Liver (tissue), 9 donors: ENCODE results near the gene EFHD1. TPM values are rescaled to one million over a fixed set of nuclear protein-coding genes. Genes with fewer than 3 reads are reported as not detected.
A peak's percentile ranks its signal among the peaks of the same experiment; 100 is the strongest.

Experiments used
- DNase-seq: peaks from one replicate; pipeline ENCODE4 v3.0.0-alpha.2; 2017; ENCODE audit warnings: low spot score
- H3K27ac ChIP-seq, 2 donors: one replicate each; pipeline ENCODE4 v1.7.0; 2013; ENCODE audit warnings: inconsistent platforms in 2 of 2, low read length in 2 of 2, control low read depth in 1 of 2, low read depth in 1 of 2, mild to moderate bottlenecking in 1 of 2
- H3K27me3 ChIP-seq, 4 donors: one replicate each; pipeline versions ENCODE4 v1.6.1 to v1.7.0; 2013; ENCODE audit warnings: low read length in 3 of 4, inconsistent platforms in 1 of 4, mild to moderate bottlenecking in 1 of 4, moderate library complexity in 1 of 4; ENCODE audit not compliant: control insufficient read depth in 4 of 4, insufficient read depth in 4 of 4
- H3K36me3 ChIP-seq, 4 donors: one replicate each; pipeline versions ENCODE4 v1.6.1 to v1.7.0; 2013; ENCODE audit warnings: low read length in 3 of 4, mild to moderate bottlenecking in 3 of 4, low read depth in 1 of 4, moderate library complexity in 1 of 4; ENCODE audit not compliant: control insufficient read depth in 4 of 4, insufficient read depth in 3 of 4
- H3K4me1 ChIP-seq, 4 donors: one replicate each; pipeline versions ENCODE4 v1.6.1 to v1.7.0; 2013; ENCODE audit warnings: low read length in 3 of 4, mild to moderate bottlenecking in 3 of 4, moderate library complexity in 1 of 4; ENCODE audit not compliant: control insufficient read depth in 4 of 4, insufficient read depth in 4 of 4
- H3K4me3 ChIP-seq, 3 donors: one replicate each; pipeline versions ENCODE4 v1.6.1 to v1.7.0; 2013; ENCODE audit warnings: low read length in 3 of 3, control low read depth in 1 of 3, low read depth in 1 of 3, mild to moderate bottlenecking in 1 of 3
- H3K9ac ChIP-seq, 2 donors: one replicate each; pipeline ENCODE4 v1.7.0; 2013; ENCODE audit warnings: low read length in 2 of 2, mild to moderate bottlenecking in 2 of 2, moderate library complexity in 2 of 2, control low read depth in 1 of 2, low read depth in 1 of 2
- H3K9me3 ChIP-seq, 4 donors: one replicate each; pipeline versions ENCODE4 v1.6.1 to v1.7.0; 2013; ENCODE audit warnings: low read length in 3 of 4; ENCODE audit not compliant: control insufficient read depth in 4 of 4
- ATF3 ChIP-seq: IDR thresholded peaks from 2 replicates; pipeline ENCODE4 v1.6.1; 2016; ENCODE audit warnings: antibody characterized with exemption
- EGR1 ChIP-seq, 2 donors: IDR thresholded peaks; 2 replicates each; pipeline ENCODE4 v1.6.1; 2016 to 2018; ENCODE audit warnings: antibody characterized with exemption in 2 of 2, low read depth in 2 of 2
- FOXA1 ChIP-seq: IDR thresholded peaks from 2 replicates; pipeline ENCODE4 v1.6.1; 2016; ENCODE audit warnings: antibody characterized with exemption
- FOXA2 ChIP-seq: IDR thresholded peaks from 2 replicates; pipeline ENCODE4 v1.6.1; 2016; ENCODE audit warnings: antibody characterized with exemption
- GABPA ChIP-seq, 2 donors: IDR thresholded peaks in 1 of 2; conservative IDR thresholded peaks in 1 of 2; 2 replicates each; pipeline ENCODE4 v1.6.1; 2016; ENCODE audit warnings: antibody characterized with exemption in 2 of 2, mild to moderate bottlenecking in 1 of 2, moderate library complexity in 1 of 2
- HNF4A ChIP-seq, 2 donors: conservative IDR thresholded peaks; 2 replicates each; pipeline ENCODE4 v1.6.1; 2016; ENCODE audit warnings: antibody characterized with exemption in 2 of 2, mild to moderate bottlenecking in 2 of 2
- HNF4G ChIP-seq: IDR thresholded peaks from 2 replicates; pipeline ENCODE4 v1.6.1; 2016; ENCODE audit warnings: antibody characterized with exemption
- JUND ChIP-seq, 2 donors: IDR thresholded peaks; 2 replicates each; pipeline ENCODE4 v1.6.1; 2016; ENCODE audit warnings: antibody characterized with exemption in 2 of 2
- MAX ChIP-seq: IDR thresholded peaks from 2 replicates; pipeline ENCODE4 v1.6.1; 2016; ENCODE audit warnings: antibody characterized with exemption
- NR2F2 ChIP-seq: IDR thresholded peaks from 2 replicates; pipeline ENCODE4 v1.6.1; 2016; ENCODE audit warnings: antibody characterized with exemption
- RAD21 ChIP-seq, 2 donors: IDR thresholded peaks; 2 replicates each; pipeline ENCODE4 v1.6.1; 2016; ENCODE audit warnings: antibody characterized with exemption in 2 of 2, mild to moderate bottlenecking in 2 of 2
- REST ChIP-seq: IDR thresholded peaks from 2 replicates; pipeline ENCODE4 v1.6.1; 2016; ENCODE audit warnings: antibody characterized with exemption, mild to moderate bottlenecking
- RXRA ChIP-seq, 2 donors: IDR thresholded peaks; 2 replicates each; pipeline ENCODE4 v1.6.1; 2017 to 2018; ENCODE audit warnings: antibody characterized with exemption in 2 of 2, mild to moderate bottlenecking in 1 of 2
- SP1 ChIP-seq: IDR thresholded peaks from 2 replicates; pipeline ENCODE4 v1.6.1; 2018; ENCODE audit warnings: antibody characterized with exemption, mild to moderate bottlenecking
- TAF1 ChIP-seq: conservative IDR thresholded peaks from 2 replicates; pipeline ENCODE4 v1.6.1; 2016; ENCODE audit warnings: antibody characterized with exemption, mild to moderate bottlenecking
- YY1 ChIP-seq: IDR thresholded peaks from 2 replicates; pipeline ENCODE4 v1.6.1; 2016; ENCODE audit warnings: antibody characterized with exemption, mild to moderate bottlenecking
- ZBTB33 ChIP-seq: IDR thresholded peaks from 2 replicates; pipeline ENCODE4 v1.6.1; 2016; ENCODE audit warnings: antibody characterized with exemption
- WGBS: extraction: QIAGEN DNeasy Blood & Tissue Kit; methylation state at CpG from one replicate; pipeline ENCODE4 v1.1.7; 2013; 5-methylcytosine and 5-hydroxymethylcytosine counted together
- polyA plus RNA-seq, 2 donors: library from polyadenylated mRNA; stranded (reverse) in 1 of 2; unstranded in 1 of 2; fragments of 200-250 nt in 1 of 2; fragments of >200 nt in 1 of 2; fragmentation: Nextera tagmentation in 1 of 2; extraction: Ambion mirVana in 1 of 2; gene quantifications; one replicate each; pipeline versions ENCODE4 v1.2.1 to v1.2.3, GENCODE V29; 2013 to 2015
- total RNA-seq, 2 donors: library from RNA; depleted of rRNA; stranded (reverse); fragments of >200 nt; gene quantifications; one replicate each; pipeline ENCODE4 v1.2.3, GENCODE V29; 2014
- donor health status: healthy.
- donor health status: healthy.
- donor health status: healthy.
- donor health status: healthy.
- donor health status: healthy.

The EFHD1 gene
- total and polyA plus RNA-seq, 4 donors, result 3.3 to 28.5 (median 10.3) TPM

- Histone ChIP-seq H3K27ac (no peak overlapping the region), H3K9ac (no peak overlapping the region), H3K4me1 (peaks cover 2 to 11% (median 6%) of the 10 kb centered on the region in 4 donors), H3K27me3 (no peaks in the 10 kb centered on the region), H3K9me3 (no peaks in the 10 kb centered on the region), H3K36me3 (peaks cover 0 to 2% (median 0%) of the 10 kb centered on the region in 4 donors), H3K4me3 (no peak overlapping the region)
- DNase-seq, result no peak
- TF ChIP-seq HNF4G (no peak), ATF3 (no peak), FOXA2 (no peak), REST (no peak), EGR1 (IDR thresholded peaks at IDR 0.05; ENCODE audit: low read depth in 2 of 2) (no peak), RXRA (IDR thresholded peaks at IDR 0.05) (no peak)
- WGBS, result 94% methylated on average over 8 of the region's 8 CpGs
Measured at GRCh38 chr2:232588031-232588430, 45.4 kb upstream of the EFHD1 start.

- Histone ChIP-seq H3K27ac (peak overlapping the region in 1 of 2 donors; percentile 38), H3K4me3 (no peak overlapping the region), H3K27me3 (no peaks in the 10 kb centered on the region), H3K9me3 (no peaks in the 10 kb centered on the region), H3K36me3 (no peaks in the 10 kb centered on the region), H3K9ac (no peak overlapping the region), H3K4me1 (peaks cover 2 to 11% (median 6%) of the 10 kb centered on the region in 4 donors)
- DNase-seq, result no peak
- WGBS, result 67% methylated on average over 18 of the region's 18 CpGs
- TF ChIP-seq RXRA (IDR thresholded peaks at IDR 0.05) (peak; percentile 30 to 67), ZBTB33 (peak; percentile 33), HNF4G (no peak), REST (peak; percentile 77), NR2F2 (no peak), GABPA (IDR thresholded peaks at IDR 0.05 in 1 of 2, conservative IDR thresholded peaks at IDR 0.05 in 1 of 2) (no peak), MAX (no peak), ATF3 (no peak), TAF1 (no peak), FOXA1 (peak; percentile 40), JUND (IDR thresholded peaks at IDR 0.05) (peak in 1 of 2 donors; percentile 42), FOXA2 (peak; percentile 24), YY1 (peak; percentile 90), RAD21 (IDR thresholded peaks at IDR 0.05) (peak; percentile 34 to 47), SP1 (peak; percentile 30), HNF4A (conservative IDR thresholded peaks at IDR 0.05) (peak; percentile 23 to 50), EGR1 (IDR thresholded peaks at IDR 0.05; ENCODE audit: low read depth in 2 of 2) (no peak)
Measured at GRCh38 chr2:232588680-232589585, 44.5 kb upstream of the EFHD1 start.
